SU-DHL-6 (cell line): ENCODE data around the gene MTCL1.

Source experiments
- H2AFZ ChIP-seq: fragments of 200-600 bp; sonication (generic); 2 replicates; pipeline ENCODE4 v1.6.1; 2014; ENCODE audit warnings: low read depth, mild to moderate bottlenecking, moderate library complexity, mixed read lengths, antibody characterized with exemption, low read length; ENCODE audit not compliant: severe bottlenecking
- H3F3A ChIP-seq: fragments of 200-600 bp; shearing (Covaris generic); 2 replicates; pipeline ENCODE4 v1.6.0; 2016; ENCODE audit warnings: antibody characterized with exemption, mild to moderate bottlenecking; ENCODE audit not compliant: insufficient read depth
- H3K27ac ChIP-seq: fragments of 200-600 bp; sonication (generic); 2 replicates; pipeline ENCODE4 v1.5.1; 2016; ENCODE audit warnings: low read depth, mild to moderate bottlenecking, low read length, moderate library complexity, mixed read lengths
- H3K27me3 ChIP-seq: fragments of 200-600 bp; sonication (generic), shearing (Covaris generic); 2 replicates; pipeline ENCODE4 v1.6.0; 2014; ENCODE audit warnings: mild to moderate bottlenecking, low read length
- H3K36me3 ChIP-seq: fragments of 200-600 bp; sonication (generic); 2 replicates; pipeline ENCODE4 v1.6.1; 2014; ENCODE audit warnings: mild to moderate bottlenecking, low read length, mixed read lengths
- H3K4me2 ChIP-seq: fragments of 300-600, 200-600 bp; shearing (Covaris generic), sonication (generic); 2 replicates; pipeline ENCODE4 v1.6.0; 2014; ENCODE audit warnings: low read length, low read depth, mild to moderate bottlenecking; ENCODE audit not compliant: poor library complexity, severe bottlenecking
- H3K4me3 ChIP-seq: fragments of 200-600 bp; sonication (generic); 2 replicates; pipeline ENCODE4 v1.5.1; 2014; ENCODE audit warnings: antibody characterized with exemption, low read length, mild to moderate bottlenecking, mixed read lengths; ENCODE audit not compliant: insufficient read depth, poor library complexity, severe bottlenecking
- H3K79me2 ChIP-seq: fragments of 200-600 bp; sonication (generic); 2 replicates; pipeline ENCODE4 v1.6.1; 2014; ENCODE audit warnings: mild to moderate bottlenecking, low read length, moderate library complexity; ENCODE audit not compliant: insufficient read depth
- H3K9ac ChIP-seq: fragments of 200-600 bp; sonication (generic); 2 replicates; pipeline ENCODE4 v1.7.0; 2014; ENCODE audit warnings: mild to moderate bottlenecking, low read length
- H3K9me2 ChIP-seq: fragments of 200-600 bp; sonication (generic); replicated peaks from 2 replicates; pipeline ENCODE4 v1.6.1; 2014; ENCODE audit warnings: low read length; ENCODE audit not compliant: insufficient read depth
- H3K9me3 ChIP-seq: fragments of 200-600 bp; sonication (generic); 2 replicates; pipeline ENCODE4 v1.6.1; 2014; ENCODE audit warnings: low read length, mixed read lengths; ENCODE audit not compliant: insufficient read depth
- H4K20me1 ChIP-seq: fragments of 200-600 bp; sonication (generic); 2 replicates; pipeline ENCODE4 v1.6.1; 2014; ENCODE audit warnings: low read depth, mild to moderate bottlenecking, antibody characterized with exemption, low read length, moderate library complexity, mixed read lengths
- EZH2phosphoT487 ChIP-seq: fragments of 200-600 bp; sonication (generic), shearing (Covaris generic); conservative IDR thresholded peaks from 2 replicates; pipeline ENCODE4 v1.6.1; 2018; ENCODE audit warnings: mild to moderate bottlenecking, antibody characterized with exemption, low read length, moderate library complexity, mixed read lengths
- TF ChIP-seq, protein P1 (sequence below): fragments of 200-600 bp; sonication (generic); IDR thresholded peaks from one replicate; pipeline ENCODE4 v1.5.1; 2017; ENCODE audit warnings: antibody characterized with exemption, mild to moderate bottlenecking, low read length, moderate library complexity; ENCODE audit not compliant: insufficient read depth, poor library complexity, severe bottlenecking

The MTCL1 gene

DNA sequence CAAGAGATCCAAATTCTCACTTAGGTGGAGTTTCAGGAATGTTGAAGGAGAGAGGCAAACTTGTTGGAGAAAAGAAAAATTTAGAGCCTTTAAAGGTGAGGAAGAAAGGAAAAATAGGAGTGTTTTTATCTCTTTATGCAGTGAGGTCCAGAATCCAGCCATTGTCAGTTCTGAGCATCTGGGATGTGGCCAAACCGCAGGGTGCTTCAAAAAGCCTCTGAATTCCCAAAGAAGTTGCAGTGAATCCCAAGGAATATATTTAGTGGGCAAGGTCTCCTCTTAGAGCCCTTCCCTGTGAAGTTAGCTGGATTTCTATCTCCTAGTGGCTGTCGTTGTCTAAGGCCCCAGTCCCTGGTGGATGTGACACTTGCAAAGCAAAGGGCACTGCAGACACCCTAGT, 51.2 kb downstream of the MTCL1 start:
- Histone ChIP-seq H3K36me3 (no peaks in the 10 kb centered on the region), H3F3A (no peaks in the 10 kb centered on the region), H2AFZ (no peak overlapping the region), H3K9ac (no peak overlapping the region), H4K20me1 (no peaks in the 10 kb centered on the region), H3K9me3 (no peaks in the 10 kb centered on the region), H3K27ac (no peak overlapping the region), H3K27me3 (no peaks in the 10 kb centered on the region), H3K4me2 (no peak overlapping the region), H3K79me2 (no peaks in the 10 kb centered on the region), H3K9me2 (no peaks in the 10 kb centered on the region), H3K4me3 (no peak overlapping the region)
- TF ChIP-seq, protein P1, sequence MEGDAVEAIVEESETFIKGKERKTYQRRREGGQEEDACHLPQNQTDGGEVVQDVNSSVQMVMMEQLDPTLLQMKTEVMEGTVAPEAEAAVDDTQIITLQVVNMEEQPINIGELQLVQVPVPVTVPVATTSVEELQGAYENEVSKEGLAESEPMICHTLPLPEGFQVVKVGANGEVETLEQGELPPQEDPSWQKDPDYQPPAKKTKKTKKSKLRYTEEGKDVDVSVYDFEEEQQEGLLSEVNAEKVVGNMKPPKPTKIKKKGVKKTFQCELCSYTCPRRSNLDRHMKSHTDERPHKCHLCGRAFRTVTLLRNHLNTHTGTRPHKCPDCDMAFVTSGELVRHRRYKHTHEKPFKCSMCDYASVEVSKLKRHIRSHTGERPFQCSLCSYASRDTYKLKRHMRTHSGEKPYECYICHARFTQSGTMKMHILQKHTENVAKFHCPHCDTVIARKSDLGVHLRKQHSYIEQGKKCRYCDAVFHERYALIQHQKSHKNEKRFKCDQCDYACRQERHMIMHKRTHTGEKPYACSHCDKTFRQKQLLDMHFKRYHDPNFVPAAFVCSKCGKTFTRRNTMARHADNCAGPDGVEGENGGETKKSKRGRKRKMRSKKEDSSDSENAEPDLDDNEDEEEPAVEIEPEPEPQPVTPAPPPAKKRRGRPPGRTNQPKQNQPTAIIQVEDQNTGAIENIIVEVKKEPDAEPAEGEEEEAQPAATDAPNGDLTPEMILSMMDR: no peak
- no peak for TF ChIP-seq EZH2phosphoT487

DNA sequence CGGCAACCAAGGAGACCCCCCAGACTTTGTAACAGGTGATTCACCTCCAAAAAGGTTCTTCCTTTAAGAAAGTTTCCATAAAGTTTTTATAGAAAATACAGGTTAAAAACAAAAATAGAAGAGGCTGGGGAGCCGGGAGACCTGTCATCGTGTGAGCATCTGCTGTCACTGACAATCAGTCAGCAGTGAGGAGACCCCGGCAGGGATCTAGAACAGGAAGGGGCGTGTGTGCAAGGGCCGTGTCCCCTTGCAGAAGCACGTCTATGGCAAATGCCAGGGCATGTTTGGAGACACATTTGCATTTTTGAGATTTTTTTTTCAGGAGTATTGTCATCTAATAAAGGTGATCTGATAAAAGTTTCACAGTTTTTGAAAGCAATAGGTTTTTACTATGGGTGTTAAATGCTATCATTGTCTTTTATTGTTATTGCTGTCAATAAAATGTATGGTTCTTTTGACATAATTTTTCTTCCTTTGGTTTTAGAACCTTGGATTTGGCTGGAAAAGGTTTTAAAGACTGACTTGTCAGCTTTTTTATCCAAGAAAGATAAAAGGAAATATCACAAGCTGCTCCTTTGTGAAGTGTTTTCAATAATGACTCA, 52.1 kb downstream of the MTCL1 start:
- no peaks in the 10 kb centered on the region for H3K79me2 ChIP-seq
- H3K36me3 ChIP-seq: no peaks in the 10 kb centered on the region
- no peaks in the 10 kb centered on the region for H3F3A ChIP-seq
- H3K27me3 ChIP-seq: no peaks in the 10 kb centered on the region
- no peaks in the 10 kb centered on the region for H4K20me1 ChIP-seq
- H3K4me3 ChIP-seq: no peak overlapping the region
- H3K4me2 ChIP-seq: no peak overlapping the region
- no peak overlapping the region for H2AFZ ChIP-seq
- no peaks in the 10 kb centered on the region for H3K9me2 ChIP-seq
- H3K9ac ChIP-seq: no peak overlapping the region
- no peak overlapping the region for H3K27ac ChIP-seq
- TF ChIP-seq, protein P1: no peak
- no peak for TF ChIP-seq EZH2phosphoT487
- H3K9me3 ChIP-seq: no peaks in the 10 kb centered on the region

- H3K4me2 ChIP-seq: no peak overlapping the region
- H3K9me3 ChIP-seq: no peaks in the 10 kb centered on the region
- no peak overlapping the region for H3K4me3 ChIP-seq
- no peaks in the 10 kb centered on the region for H3F3A ChIP-seq
- H4K20me1 ChIP-seq: no peaks in the 10 kb centered on the region
- H2AFZ ChIP-seq: no peak overlapping the region
- H3K27me3 ChIP-seq: no peaks in the 10 kb centered on the region
- no peaks in the 10 kb centered on the region for H3K79me2 ChIP-seq
- H3K36me3 ChIP-seq: no peaks in the 10 kb centered on the region
- TF ChIP-seq EZH2phosphoT487: no peak
- TF ChIP-seq, protein P1: no peak
- H3K9me2 ChIP-seq: no peaks in the 10 kb centered on the region
- no peak overlapping the region for H3K27ac ChIP-seq
- H3K9ac ChIP-seq: no peak overlapping the region
Observed at GRCh38 chr18:8758466-8758865, 53.1 kb downstream of the MTCL1 start.
